ENCODE data around the gene NKX2-3.

Gene NKX2-3

GRCh38 chr10:99532687-99533495, at the start of gene NKX2-3:
NKX2-3 (plus strand) TSS chr10:99532942; CDS start chr10:99533132, 190 bp downstream.
- DNase-seq (ENCODE audit: low spot score): peak; percentile 66

- no peak for DNase-seq (ENCODE audit: low spot score)
Measured at GRCh38 chr10:99484626-99485581, 47.8 kb upstream of the NKX2-3 start.

GRCh38 chr10:99487125-99487807, 45.5 kb upstream of the NKX2-3 start:
- no peak for DNase-seq (ENCODE audit: low spot score)

- DNase-seq (ENCODE audit: low spot score): no peak
Measured at GRCh38 chr10:99489271-99489670, 43.5 kb upstream of the NKX2-3 start.

GRCh38 chr10:99497343-99498025, 35.3 kb upstream of the NKX2-3 start:
- no peak for DNase-seq (ENCODE audit: low spot score)

- DNase-seq (ENCODE audit: low spot score): no peak
Measured at GRCh38 chr10:99506416-99506815, 26.3 kb upstream of the NKX2-3 start.

GRCh38 chr10:99507265-99507664, 25.5 kb upstream of the NKX2-3 start:
- DNase-seq (ENCODE audit: low spot score): no peak

GRCh38 chr10:99513061-99513460, 19.7 kb upstream of the NKX2-3 start:
- no peak for DNase-seq (ENCODE audit: low spot score)

GRCh38 chr10:99519690-99520039, 13.1 kb upstream of the NKX2-3 start:
- DNase-seq (ENCODE audit: low spot score): no peak

- DNase-seq (ENCODE audit: low spot score): peak; percentile 8
Measured at GRCh38 chr10:99520040-99520846, 12.5 kb upstream of the NKX2-3 start.

- no peak for DNase-seq (ENCODE audit: low spot score)
Measured at GRCh38 chr10:99520847-99521764, 11.6 kb upstream of the NKX2-3 start.

GRCh38 chr10:99521765-99522469, 10.8 kb upstream of the NKX2-3 start:
- peak; percentile 5 for DNase-seq (ENCODE audit: low spot score)

- no peak for DNase-seq (ENCODE audit: low spot score)
Measured at GRCh38 chr10:99522470-99523250, 10.1 kb upstream of the NKX2-3 start.

- DNase-seq (ENCODE audit: low spot score): no peak
Measured at GRCh38 chr10:99523251-99523773, 9.4 kb upstream of the NKX2-3 start.

GRCh38 chr10:99524050-99524666, 8.6 kb upstream of the NKX2-3 start:
- no peak for DNase-seq (ENCODE audit: low spot score)

- no peak for DNase-seq (ENCODE audit: low spot score)
Measured at GRCh38 chr10:99524736-99525380, 7.9 kb upstream of the NKX2-3 start.

- no peak for DNase-seq (ENCODE audit: low spot score)
Measured at GRCh38 chr10:99525897-99526296, 6.8 kb upstream of the NKX2-3 start.
